Measurements from ENCODE around the gene ATP1B2.

- TF ChIP-seq CTCF (IDR thresholded peaks at IDR 0.05): no peak
- no peak for TF ChIP-seq POLR2A (IDR thresholded peaks at IDR 0.05)
- TF ChIP-seq POLR2AphosphoS5 (IDR thresholded peaks at IDR 0.05; ENCODE audit: insufficient read depth in 1 of 2, low read depth in 1 of 2): no peak
Observed at GRCh38 chr17:7667656-7668406, 17.1 kb downstream of the ATP1B2 start.

Data from vagina (tissue), 2 donors.